SH-SY5Y (cell line): ENCODE data around the gene GREM1.

Experiments used
- GATA2 ChIP-seq: IDR thresholded peaks from 2 replicates; pipeline ENCODE4 v1.6.1; 2011; ENCODE audit warnings: mild to moderate bottlenecking, low read depth, low read length
- GATA3 ChIP-seq: IDR thresholded peaks from 2 replicates; pipeline ENCODE4 v1.6.1; 2011; ENCODE audit warnings: low read depth, mild to moderate bottlenecking, low read length, moderate library complexity

GREM1 gene

GRCh38 chr15:32685576-32685975 is 32.2 kb upstream of the GREM1 start:
- no peak for TF ChIP-seq GATA3
- no peak for TF ChIP-seq GATA2

DNA sequence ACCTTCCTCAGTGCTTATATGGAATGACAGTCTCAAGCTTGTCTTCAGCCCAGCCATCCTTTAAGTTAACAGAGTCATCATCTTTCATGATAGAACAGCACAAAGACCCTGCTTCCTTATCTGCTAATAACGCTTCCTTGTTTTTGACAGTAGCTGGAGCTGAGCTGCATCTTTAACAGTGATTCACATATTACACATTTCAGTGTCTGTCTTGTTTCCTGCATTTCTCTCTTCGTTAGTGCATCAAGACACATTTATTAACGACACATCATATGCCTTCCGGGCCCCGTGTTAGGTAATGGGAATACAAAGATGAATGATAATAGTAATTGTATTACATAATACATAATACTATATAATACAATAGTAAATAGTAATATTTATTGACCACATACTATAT is 30.2 kb upstream of the GREM1 start:
- no peak for TF ChIP-seq GATA3
- TF ChIP-seq GATA2 = no peak

DNA sequence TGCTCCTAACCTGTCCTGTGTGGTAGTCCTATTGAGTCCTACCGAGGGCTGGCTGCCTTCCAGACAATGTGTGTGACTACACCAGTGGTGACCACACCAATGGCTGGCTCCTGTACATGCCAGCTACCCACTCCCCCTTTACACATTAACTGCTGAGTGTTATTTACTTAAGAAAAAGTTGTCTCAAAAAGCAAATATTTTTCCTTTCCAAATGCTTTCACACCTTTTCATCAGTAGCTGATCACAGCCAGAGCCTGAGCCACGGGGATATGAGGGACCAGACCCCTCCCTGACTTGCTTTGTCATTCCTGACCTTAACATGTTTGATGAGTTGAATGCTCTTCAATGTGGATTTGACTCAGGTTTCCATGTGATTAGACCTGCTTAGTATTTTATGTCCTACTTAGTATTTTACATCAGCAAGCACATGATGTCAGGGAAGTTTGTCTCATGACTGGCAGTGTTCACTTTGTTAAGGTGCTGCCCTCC is 29.6 kb upstream of the GREM1 start:
- TF ChIP-seq GATA2 = no peak
- no peak for TF ChIP-seq GATA3

DNA sequence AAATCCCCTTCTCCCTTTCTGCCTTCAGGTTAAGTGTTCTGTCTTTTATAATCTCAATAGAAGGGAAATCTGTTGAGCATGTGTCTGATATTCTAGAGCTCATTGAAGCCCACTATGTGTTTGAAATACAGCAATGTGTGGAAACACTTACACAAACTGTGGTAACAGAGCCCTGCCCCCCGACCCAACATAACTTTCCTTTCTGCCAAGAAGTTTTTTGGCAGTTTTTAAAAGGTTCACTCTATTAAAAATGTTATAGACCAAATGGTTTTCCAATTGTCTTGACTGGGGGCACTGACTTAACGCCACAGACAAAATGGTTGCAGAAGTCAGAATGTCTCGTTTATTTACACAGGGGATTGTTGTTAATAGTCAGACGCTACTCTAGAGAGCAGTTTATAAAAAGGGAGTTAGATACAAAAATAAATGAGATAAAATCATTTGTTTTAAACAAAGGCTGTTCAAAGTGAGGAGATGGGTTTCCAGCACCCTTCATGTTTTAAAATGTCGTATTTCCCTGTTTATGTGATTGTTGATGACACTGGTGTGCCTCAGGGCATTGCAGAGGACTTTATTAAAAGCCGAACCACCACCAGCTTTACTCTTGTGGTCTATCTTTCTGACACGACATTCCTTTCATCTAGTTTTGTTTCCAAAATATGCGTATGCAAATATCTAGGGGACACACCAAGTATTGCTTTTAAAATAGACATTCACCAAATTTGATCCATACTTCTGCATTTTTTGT is 26.7 kb upstream of the GREM1 start:
- TF ChIP-seq GATA2 (no peak), GATA3 (no peak)

- TF ChIP-seq GATA2 = no peak
- no peak for TF ChIP-seq GATA3
Measured at GRCh38 chr15:32691689-32692038, 26.1 kb upstream of the GREM1 start.

DNA sequence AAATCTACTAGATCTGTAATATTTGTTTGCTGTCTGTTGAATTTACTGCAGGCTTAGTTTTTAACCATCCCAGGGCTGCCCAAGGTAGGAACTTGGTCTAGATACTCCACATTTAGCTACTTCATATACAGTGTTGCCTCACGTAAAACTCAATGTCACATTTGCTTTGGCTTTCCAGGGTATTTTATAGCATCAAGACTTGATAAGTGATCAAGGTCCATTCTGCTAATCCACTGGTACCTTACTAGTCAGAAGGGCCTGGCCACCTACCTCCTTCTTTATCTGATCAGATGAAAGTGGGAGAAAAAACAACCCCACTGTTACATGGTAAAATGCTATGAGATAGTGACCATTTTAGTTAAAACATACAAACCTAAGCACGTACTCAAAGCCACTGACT is 25.5 kb upstream of the GREM1 start:
- TF ChIP-seq GATA2 (no peak), GATA3 (no peak)

DNA sequence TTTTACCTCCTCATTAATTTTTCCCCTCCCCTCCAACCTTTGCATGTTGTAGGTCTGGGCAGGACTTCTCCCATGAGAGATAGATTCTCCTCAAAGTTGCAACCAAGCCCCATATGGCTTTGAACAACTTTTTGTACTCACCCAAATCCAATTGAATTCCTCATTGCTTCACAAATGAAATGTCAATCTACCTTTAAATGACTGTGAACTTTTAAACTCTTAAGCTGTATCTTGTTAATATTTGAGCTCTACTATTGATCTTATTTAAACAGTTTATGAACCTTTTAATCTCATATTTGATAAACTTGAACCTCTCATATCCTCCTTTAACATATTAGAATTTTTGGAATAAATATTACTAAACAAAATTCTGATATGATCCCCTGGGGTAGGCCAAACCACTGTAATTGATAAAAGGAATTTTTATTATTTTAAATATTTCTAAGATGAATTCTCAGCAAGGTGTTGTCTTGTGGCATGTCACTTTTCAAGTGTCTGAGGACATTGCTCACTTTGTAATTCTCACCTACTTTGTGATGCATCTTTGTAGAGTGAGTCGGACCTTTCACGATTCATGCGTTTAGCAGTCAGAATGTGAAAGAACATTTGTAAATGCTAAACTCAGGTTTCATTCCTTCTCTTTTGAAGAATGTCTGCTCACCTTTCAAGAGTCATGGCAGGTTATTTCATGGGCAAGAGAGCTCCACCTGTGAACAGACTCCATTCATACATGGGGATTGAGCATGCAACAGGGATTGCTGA is 23.4 kb upstream of the GREM1 start:
- TF ChIP-seq GATA2 (no peak), GATA3 (no peak)

GRCh38 chr15:32698773-32699390 is 18.9 kb upstream of the GREM1 start:
- TF ChIP-seq GATA2 = no peak
- no peak for TF ChIP-seq GATA3

DNA sequence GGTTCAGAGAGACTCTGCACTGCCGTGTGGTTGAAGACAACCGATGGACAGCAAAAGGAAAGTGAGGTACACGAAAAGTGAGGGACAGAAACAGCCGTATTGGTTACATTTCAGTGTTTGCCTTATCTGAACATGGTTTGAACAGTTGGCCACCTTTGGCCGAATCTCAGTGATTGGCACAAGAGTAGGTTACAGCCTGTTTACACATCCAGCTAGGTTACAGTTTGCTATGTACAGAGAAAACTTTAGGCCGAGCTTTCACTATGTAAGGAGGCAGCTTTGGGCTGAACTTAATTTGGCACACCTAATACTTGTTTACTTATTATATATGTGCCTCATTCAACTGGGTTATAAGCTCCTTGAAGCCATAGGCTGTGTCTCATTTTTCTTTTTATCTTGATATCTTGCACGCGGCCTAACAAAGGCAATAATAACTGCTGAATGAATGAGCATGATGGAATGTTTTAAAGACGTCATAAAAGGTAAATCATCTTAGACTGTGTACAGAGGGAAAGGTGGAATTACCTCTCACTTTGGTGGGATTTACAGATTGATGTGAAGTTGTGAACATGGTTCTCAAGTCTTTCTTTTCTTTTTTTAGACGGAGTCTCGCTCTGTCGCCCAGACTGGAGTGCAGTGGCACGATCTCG is 17.2 kb upstream of the GREM1 start:
- TF ChIP-seq GATA3 = no peak
- no peak for TF ChIP-seq GATA2

DNA sequence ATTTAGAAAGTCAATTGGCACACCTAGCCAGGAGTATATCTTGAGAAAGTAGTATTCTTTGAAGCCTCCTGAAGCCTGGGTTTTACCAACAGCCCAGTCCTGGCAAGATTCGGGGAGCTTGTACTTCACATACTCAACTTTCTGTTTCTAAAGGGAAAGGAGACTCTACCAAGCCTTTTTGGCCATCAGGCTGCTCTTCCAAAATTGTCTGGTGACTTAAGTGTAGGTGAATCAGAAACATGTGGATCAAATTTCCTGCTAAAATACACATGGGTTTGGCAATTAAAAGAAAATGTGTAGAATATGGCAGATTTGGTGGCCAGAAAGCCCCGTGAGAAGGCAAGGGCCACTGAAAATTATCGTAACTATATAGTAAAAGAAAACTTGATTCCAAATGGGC is 15.9 kb upstream of the GREM1 start:
- TF ChIP-seq GATA3 (no peak), GATA2 (no peak)

GRCh38 chr15:32704395-32704981 is 13.3 kb upstream of the GREM1 start:
- TF ChIP-seq GATA2 (no peak), GATA3 (no peak)

DNA sequence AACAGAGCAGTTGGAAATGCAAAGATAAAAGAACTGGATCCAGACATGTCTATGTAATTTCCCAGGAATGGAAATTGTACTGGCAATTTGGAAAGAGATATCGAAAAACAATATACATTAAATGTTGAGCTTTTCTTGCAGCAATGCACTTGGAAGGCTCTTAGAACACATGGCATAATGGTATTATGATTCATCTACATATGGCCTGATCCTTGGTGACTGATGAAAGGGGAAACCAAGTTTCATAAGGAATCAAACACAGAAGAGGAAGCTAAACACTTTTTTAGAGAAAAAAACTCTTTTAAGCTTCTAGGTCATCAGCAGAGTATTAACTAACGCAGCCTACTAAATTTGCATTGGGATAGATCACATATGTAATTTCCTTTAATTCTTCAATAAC is 12.4 kb upstream of the GREM1 start:
- TF ChIP-seq GATA2 (no peak), GATA3 (no peak)

DNA sequence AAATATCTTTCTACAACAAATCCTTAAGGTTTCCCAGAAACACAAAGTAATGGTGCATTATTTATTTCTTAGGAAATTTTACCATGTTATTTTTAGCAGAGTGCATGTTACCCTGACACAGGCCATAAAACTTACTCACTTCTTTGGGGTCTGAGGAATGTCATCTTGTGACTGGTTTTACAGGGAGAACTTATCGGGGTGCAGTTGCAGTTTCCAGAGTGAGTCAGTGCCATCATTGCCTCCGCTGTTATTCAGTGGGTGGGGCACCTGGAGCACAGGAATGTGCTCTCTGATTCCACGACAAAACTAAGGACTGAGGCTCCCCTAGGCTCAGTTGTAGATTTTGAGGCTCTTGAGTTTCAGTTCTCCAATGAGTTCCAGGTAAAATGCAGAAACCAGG is 11.1 kb upstream of the GREM1 start:
- TF ChIP-seq GATA2 = no peak
- no peak for TF ChIP-seq GATA3

DNA sequence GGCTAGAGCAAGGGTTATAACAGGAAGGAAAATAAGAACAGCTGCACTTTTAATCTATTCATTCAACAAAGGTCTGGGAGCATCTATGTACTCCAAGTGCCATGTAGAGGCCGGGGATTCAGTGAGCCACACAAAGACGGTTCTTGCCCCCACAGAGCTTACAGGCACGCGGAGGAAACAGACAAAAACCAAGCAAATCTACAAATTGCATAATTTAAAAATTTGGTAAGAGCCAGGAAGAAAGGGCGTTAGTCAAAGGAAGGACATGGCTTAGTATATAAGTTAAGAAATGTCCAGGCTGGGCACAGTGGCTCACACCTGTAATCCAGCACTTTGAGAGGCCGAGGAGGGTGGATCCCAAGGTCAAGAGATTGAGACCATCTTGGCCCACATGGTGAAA is 10.4 kb upstream of the GREM1 start:
- TF ChIP-seq GATA2 = no peak
- TF ChIP-seq GATA3 = no peak
